GM06990 (cell line): Measurements from ENCODE around the gene TRIM39.

Experiments used
- DNase-seq: peaks from one replicate; pipeline ENCODE4 v3.0.0-alpha.2; 2011; ENCODE audit not compliant: insufficient read length; ENCODE audit errors: extremely low read depth
- H3K27me3 ChIP-seq: replicated peaks from 2 replicates; pipeline ENCODE4 v1.6.0; 2011; ENCODE audit warnings: low read length; ENCODE audit not compliant: control insufficient read depth, insufficient read depth
- H3K36me3 ChIP-seq: 2 replicates; pipeline ENCODE4 v1.5.1; 2011; ENCODE audit warnings: low read length; ENCODE audit not compliant: control insufficient read depth, insufficient read depth
- H3K4me3 ChIP-seq: replicated peaks from 2 replicates; pipeline ENCODE4 v1.5.1; 2011; ENCODE audit warnings: low read depth, mild to moderate bottlenecking, control low read depth, low read length
- CTCF ChIP-seq: IDR thresholded peaks from 2 replicates; pipeline ENCODE4 v1.5.1; 2011; ENCODE audit warnings: low read length, control low read depth, mild to moderate bottlenecking, inconsistent platforms; ENCODE audit not compliant: insufficient read depth, poor library complexity, severe bottlenecking

Gene TRIM39

GRCh38 chr6:30304002-30304401 is 22.7 kb upstream of the TRIM39 start:
- peaks cover 7% of the 10 kb centered on the region for H3K36me3 ChIP-seq
- no peak overlapping the region for H3K4me3 ChIP-seq
- no peak for DNase-seq
- no peaks in the 10 kb centered on the region for H3K27me3 ChIP-seq
- TF ChIP-seq CTCF = no peak

DNA sequence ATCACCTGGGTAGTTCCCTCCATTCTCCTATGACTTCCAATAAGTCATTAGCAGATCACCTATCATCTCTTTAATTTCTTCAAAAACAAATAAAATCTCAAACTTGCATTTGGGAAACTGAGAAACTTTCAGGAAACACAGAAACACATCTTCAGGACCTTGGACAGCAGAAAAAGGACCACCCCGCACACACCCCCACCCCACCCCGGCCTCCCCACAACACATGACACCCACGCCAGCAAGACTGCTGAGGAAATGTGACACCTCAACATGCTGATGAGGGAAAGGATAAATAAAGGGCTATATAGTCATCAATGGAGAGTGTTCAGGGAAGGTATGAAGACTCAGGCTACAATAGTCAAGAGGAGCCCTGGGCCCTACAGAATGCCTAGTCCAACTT is 15.6 kb upstream of the TRIM39 start:
- Histone ChIP-seq H3K27me3 (no peaks in the 10 kb centered on the region), H3K36me3 (peaks cover 5% of the 10 kb centered on the region), H3K4me3 (no peak overlapping the region)
- DNase-seq = no peak
- no peak for TF ChIP-seq CTCF

DNA sequence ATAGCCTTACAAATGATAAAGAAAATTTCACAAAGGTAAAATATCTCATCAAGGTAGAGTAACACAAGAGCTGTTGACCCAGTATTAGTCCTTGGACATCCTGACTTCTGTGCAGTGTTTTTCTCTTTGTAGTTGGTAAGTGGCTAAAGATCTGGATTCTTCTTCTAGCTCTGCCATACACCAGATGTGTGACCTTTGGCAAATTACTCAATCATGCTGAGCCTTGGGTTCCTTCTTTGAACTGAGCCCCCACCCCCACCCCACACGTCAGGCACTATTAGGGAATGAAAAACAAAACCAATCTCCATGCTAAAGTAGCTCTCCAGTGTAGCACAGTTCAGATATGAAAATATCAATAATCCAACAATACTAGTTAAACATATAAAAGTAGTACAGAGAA is 15.1 kb upstream of the TRIM39 start:
- TF ChIP-seq CTCF = no peak
- Histone ChIP-seq H3K27me3 (no peaks in the 10 kb centered on the region), H3K36me3 (peaks cover 5% of the 10 kb centered on the region), H3K4me3 (no peak overlapping the region)
- DNase-seq = no peak

- Histone ChIP-seq H3K4me3 (no peak overlapping the region), H3K27me3 (no peaks in the 10 kb centered on the region), H3K36me3 (peaks cover 5% of the 10 kb centered on the region)
- TF ChIP-seq CTCF = no peak
- DNase-seq = no peak
Observed at GRCh38 chr6:30312266-30312665, 14.5 kb upstream of the TRIM39 start.

DNA sequence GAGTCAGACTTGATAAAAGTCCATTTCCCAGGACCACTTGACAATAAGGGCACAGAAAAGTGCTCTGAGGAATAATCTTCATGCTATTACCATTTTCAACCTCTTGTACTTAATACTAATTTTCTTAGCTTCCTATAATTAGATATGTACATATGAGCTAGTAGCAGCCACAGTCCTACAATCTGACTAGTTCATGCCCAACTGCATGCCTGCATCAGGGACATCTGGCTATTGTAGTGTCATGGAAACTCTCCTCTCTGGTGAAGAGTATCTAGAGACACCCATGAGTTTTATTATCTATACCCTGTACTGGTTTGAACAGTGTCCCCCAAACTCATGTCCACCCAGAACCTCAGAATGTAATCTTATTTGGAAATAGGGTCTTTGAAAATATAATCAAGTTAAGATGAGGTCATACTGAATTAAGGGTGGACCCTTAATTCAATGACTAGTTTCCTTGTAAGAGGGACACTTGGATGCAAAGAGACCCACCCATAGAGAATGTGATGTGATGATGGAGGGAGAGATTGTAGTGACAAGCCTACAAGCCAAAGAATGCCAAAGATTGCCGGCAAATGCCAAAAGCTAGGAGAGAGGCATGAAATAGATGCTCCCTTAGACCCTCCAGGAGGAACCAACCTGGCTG is 13.9 kb upstream of the TRIM39 start:
- Histone ChIP-seq H3K27me3 (no peaks in the 10 kb centered on the region), H3K36me3 (peaks cover 5% of the 10 kb centered on the region), H3K4me3 (no peak overlapping the region)
- no peak for TF ChIP-seq CTCF
- DNase-seq = no peak

DNA sequence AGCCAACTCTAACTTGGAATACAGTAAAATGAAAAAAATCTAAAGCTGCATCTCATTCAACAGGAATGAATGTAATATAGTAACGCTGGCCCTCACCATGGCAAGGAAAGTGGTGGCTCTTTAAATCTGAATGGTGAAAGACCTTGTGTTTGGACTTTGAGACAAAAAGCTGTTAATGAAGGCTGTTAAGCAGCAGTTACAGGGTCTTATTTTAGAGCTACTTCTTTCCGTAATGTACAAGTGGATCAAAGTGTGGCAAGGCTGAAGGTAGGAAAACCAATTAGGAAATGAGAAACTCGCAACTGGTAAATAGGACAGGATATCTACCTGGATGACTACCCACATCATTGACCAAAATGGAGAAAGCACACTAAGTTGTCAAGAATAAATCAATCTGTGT is 11.6 kb upstream of the TRIM39 start:
- peaks cover 5% of the 10 kb centered on the region for H3K36me3 ChIP-seq
- H3K4me3 ChIP-seq = no peak overlapping the region
- TF ChIP-seq CTCF = no peak
- DNase-seq = no peak
- no peaks in the 10 kb centered on the region for H3K27me3 ChIP-seq
